Left ventricle myocardium inferior (tissue), 1 donor: ENCODE results near the gene GJD3. TPM values are rescaled to one million over a fixed set of nuclear protein-coding genes. Genes with fewer than 3 reads are reported as not detected.

ENCODE experiments used
- DNase-seq: peaks from one replicate; pipeline ENCODE4 v3.0.0-alpha.2; 2020
- H3K27ac ChIP-seq: fragments of 200-600 bp; replicated peaks from 2 replicates; pipeline ENCODE4 v1.8.0; 2021
- H3K27me3 ChIP-seq: fragments of 200-600 bp; 2 replicates; pipeline ENCODE4 v1.8.0; 2021; ENCODE audit warnings: low read depth
- H3K36me3 ChIP-seq: fragments of 200-600 bp; 2 replicates; pipeline ENCODE4 v1.8.0; 2021
- H3K4me1 ChIP-seq: fragments of 200-600 bp; 2 replicates; pipeline ENCODE4 v1.8.0; 2021
- H3K4me3 ChIP-seq: fragments of 200-600 bp; 2 replicates; pipeline ENCODE4 v1.8.0; 2021; ENCODE audit warnings: mild to moderate bottlenecking, moderate library complexity
- H3K9me3 ChIP-seq: fragments of 200-600 bp; replicated peaks from 2 replicates; pipeline ENCODE4 v1.8.0; 2021
- intact Hi-C: fragments of 100-400 bp; cut with micrococcal nuclease; formaldehyde crosslinking; loops from one replicate; pipeline ENCODE4 v1.11.0; 2022
- total RNA-seq: library from RNA; stranded (reverse); fragmentation: NEBNext Ultra II Directional; extraction: Animal tissue kit (Norgen Biotek cat#: 25700); gene quantifications from one replicate; pipeline ENCODE4 v1.2.1, GENCODE V29; 2021
- TF ChIP-seq, protein P1 (sequence below): fragments of 200-600 bp; IDR thresholded peaks from 2 replicates; pipeline ENCODE4 v1.8.0; 2021; ENCODE audit warnings: antibody characterized with exemption, mild to moderate bottlenecking, borderline replicate concordance
- donor health status: DM: no; HTN: yes; CAD: no; lungs with severe emphysema.

Gene GJD3
- total RNA-seq, 1 donor from 2014 or later: 0.88 TPM

DNA sequence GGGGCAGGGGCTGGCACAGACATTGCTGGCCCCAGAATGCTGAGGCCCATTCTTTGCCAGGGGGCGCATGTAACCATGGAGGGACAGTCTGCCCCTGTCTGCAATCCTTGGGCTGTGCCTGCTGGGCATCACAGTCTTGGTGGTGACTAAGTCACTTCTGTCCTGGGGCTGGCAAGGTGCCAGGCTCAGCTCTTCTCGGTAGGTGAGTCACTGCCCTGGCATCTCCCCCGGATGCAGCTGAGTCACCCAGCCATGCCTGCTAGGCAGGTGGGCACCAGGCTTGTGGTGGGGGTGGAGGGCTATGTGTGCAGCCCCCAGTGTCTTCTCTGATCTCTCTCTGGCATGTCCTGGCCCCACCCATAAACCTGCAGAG is 50.0 kb downstream of the GJD3 start:
- Histone ChIP-seq H3K4me3 (no peak overlapping the region), H3K27me3 (no peaks in the 10 kb centered on the region), H3K27ac (peak overlapping the region; percentile 90), H3K4me1 (peaks cover 98% of the 10 kb centered on the region), H3K9me3 (no peaks in the 10 kb centered on the region), H3K36me3 (no peaks in the 10 kb centered on the region)
- peak; percentile 83 for DNase-seq
- intact Hi-C loops: no loop called here
- TF ChIP-seq, protein P1, sequence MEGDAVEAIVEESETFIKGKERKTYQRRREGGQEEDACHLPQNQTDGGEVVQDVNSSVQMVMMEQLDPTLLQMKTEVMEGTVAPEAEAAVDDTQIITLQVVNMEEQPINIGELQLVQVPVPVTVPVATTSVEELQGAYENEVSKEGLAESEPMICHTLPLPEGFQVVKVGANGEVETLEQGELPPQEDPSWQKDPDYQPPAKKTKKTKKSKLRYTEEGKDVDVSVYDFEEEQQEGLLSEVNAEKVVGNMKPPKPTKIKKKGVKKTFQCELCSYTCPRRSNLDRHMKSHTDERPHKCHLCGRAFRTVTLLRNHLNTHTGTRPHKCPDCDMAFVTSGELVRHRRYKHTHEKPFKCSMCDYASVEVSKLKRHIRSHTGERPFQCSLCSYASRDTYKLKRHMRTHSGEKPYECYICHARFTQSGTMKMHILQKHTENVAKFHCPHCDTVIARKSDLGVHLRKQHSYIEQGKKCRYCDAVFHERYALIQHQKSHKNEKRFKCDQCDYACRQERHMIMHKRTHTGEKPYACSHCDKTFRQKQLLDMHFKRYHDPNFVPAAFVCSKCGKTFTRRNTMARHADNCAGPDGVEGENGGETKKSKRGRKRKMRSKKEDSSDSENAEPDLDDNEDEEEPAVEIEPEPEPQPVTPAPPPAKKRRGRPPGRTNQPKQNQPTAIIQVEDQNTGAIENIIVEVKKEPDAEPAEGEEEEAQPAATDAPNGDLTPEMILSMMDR: no peak

DNA sequence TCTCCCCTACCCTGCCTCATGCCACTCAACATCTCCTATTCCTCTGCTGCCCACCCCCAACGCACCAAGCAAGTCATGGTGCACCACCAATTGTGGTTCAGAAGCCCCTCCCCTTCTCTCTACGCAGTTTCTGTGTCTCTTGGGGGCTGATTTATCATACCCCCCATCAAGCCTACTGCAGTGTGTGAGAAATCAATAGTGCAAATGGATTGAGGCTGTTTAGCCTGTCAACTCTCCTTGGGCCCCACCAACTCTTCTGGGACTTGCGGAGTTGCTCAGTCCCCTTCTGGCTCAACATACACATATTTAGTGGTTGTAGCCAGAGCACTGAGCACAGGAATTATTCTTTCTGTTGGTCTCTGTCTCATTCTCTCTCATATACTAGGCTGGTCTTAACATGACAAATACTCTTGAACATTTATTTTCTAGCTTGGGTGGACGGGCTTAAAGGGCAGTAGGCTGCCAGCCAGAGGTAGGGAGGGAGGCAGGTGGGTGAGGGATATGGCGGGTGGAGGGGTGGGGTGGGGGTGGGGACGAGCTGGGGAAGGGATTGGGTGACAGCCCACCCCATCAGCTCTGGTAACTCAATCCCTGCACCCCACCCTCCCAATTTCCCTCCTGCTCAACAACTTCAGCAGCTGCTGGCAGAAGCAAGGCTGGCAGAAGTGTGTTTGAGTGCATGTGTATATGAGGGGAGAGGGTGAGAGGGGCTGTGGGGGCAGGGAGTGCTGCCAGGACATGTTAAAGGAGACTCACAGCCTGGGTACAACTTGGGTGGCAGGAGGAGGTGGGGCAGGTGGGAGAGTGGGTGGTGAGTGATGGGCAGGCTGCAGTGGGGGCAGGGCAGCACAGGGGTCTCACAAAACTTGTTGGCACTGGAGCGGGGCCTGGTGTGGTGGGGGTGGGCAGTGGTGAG is 50.6 kb downstream of the GJD3 start:
- Histone ChIP-seq H3K9me3 (no peaks in the 10 kb centered on the region), H3K27ac (peak overlapping the region; percentile 90), H3K36me3 (no peaks in the 10 kb centered on the region), H3K4me3 (no peak overlapping the region), H3K4me1 (peaks cover 98% of the 10 kb centered on the region), H3K27me3 (no peaks in the 10 kb centered on the region)
- intact Hi-C loops: no loop called here
- TF ChIP-seq, protein P1: no peak
- no peak for DNase-seq

Other genes starting within 250 kb of the GJD3 start
- gene MSL1, start 242.8 kb downstream of the GJD3 start, total RNA-seq: 39.8 TPM
- 44.0 TPM for gene CASC3, start 224.2 kb downstream of the GJD3 start, total RNA-seq
- 3.7 TPM for gene RAPGEFL1, start 187.3 kb downstream of the GJD3 start, total RNA-seq
- gene WIPF2, start 145.4 kb downstream of the GJD3 start, total RNA-seq: 12.5 TPM
- gene CDC6, start 76.9 kb downstream of the GJD3 start, total RNA-seq: 0.55 TPM
- 17.1 TPM for gene RARA, start 55.6 kb downstream of the GJD3 start, total RNA-seq
- gene TOP2A, start 53.2 kb upstream of the GJD3 start, total RNA-seq: 2.1 TPM
- 130 TPM for gene IGFBP4, start 78.7 kb upstream of the GJD3 start, total RNA-seq
- not detected for gene TNS4, start 136.9 kb upstream of the GJD3 start, total RNA-seq
- not detected for gene CCR7, start 200.7 kb upstream of the GJD3 start, total RNA-seq